G401 (cell line): Measurements from ENCODE around the gene MEST. TPM values are rescaled to one million over a fixed set of nuclear protein-coding genes. Genes with fewer than 3 reads are reported as not detected.

Experiments
- DNase-seq: peaks from one replicate; pipeline ENCODE4 v3.0.0-alpha.2; 2015; ENCODE audit warnings: low spot score
- in situ Hi-C: cut with HindIII; loops from 2 replicates; pipeline ENCODE4 v1.10.0; 2016; ENCODE audit warnings: low sequenced_read_pairs, mixed read lengths
- total RNA-seq: library from RNA; depleted of rRNA; stranded (reverse); fragments of >200 nt; shearing (Covaris generic); gene quantifications from 2 replicates; pipeline ENCODE4 v1.2.3, GENCODE V29; 2014

MEST gene
- total RNA-seq, 1 experiment from 2014 or later, result 0.34 TPM

GRCh38 chr7:130479716-130480400, 12.0 kb upstream of the MEST start:
- in situ Hi-C loops, result no loop called here
- no peak for DNase-seq

- in situ Hi-C loops, result no loop called here
- DNase-seq, result no peak
Observed at GRCh38 chr7:130481898-130482297, 10.0 kb upstream of the MEST start.

- in situ Hi-C loops, result no loop called here
- DNase-seq, result no peak
Observed at GRCh38 chr7:130483031-130483430, 8.9 kb upstream of the MEST start.

- DNase-seq, result no peak
- in situ Hi-C loops, result no loop called here
Observed at GRCh38 chr7:130485734-130486113, 6.2 kb upstream of the MEST start.

- in situ Hi-C loops, result no loop called here
- peak; percentile 73 for DNase-seq
Observed at GRCh38 chr7:130486114-130486953, 5.6 kb upstream of the MEST start.

- in situ Hi-C loops, result no loop called here
- DNase-seq, result peak; percentile 24
Observed at GRCh38 chr7:130486954-130487436, 4.9 kb upstream of the MEST start.

GRCh38 chr7:130488392-130489139, 3.3 kb upstream of the MEST start:
- DNase-seq, result peak; percentile 8
- in situ Hi-C loops, result no loop called here

- DNase-seq, result peak; percentile 4
Observed at GRCh38 chr7:130489140-130489983, 2.5 kb upstream of the MEST start.

GRCh38 chr7:130490311-130490791, 1.5 kb upstream of the MEST start:
- in situ Hi-C loops, result no loop called here
- peak; percentile 10 for DNase-seq

More at GRCh38 chr7:130489140-130489983, 2.5 kb upstream of the MEST start:
- in situ Hi-C loops, result no loop called here

GRCh38 chr7:130490888-130491804, 739 bp upstream of the MEST start:
- DNase-seq, result peak; percentile 52

GRCh38 chr7:130492523-130493274, 814 bp downstream of the MEST start:
- in situ Hi-C loops, result no loop called here
- DNase-seq, result peak; percentile 36

More at GRCh38 chr7:130490888-130491804, 739 bp upstream of the MEST start:
- in situ Hi-C loops, result no loop called here

- in situ Hi-C loops, result no loop called here
- peak; percentile 12 for DNase-seq
Observed at GRCh38 chr7:130493275-130493873, 1.5 kb downstream of the MEST start.

GRCh38 chr7:130494431-130494858, 2.6 kb downstream of the MEST start:
- peak; percentile 10 for DNase-seq
- in situ Hi-C loops, result no loop called here

GRCh38 chr7:130500463-130500862, 8.6 kb downstream of the MEST start:
- no peak for DNase-seq
- in situ Hi-C loops, result no loop called here

- in situ Hi-C loops, result no loop called here
- no peak for DNase-seq
Observed at GRCh38 chr7:130500910-130501309, 9.0 kb downstream of the MEST start.

- DNase-seq, result no peak
- in situ Hi-C loops, result no loop called here
Observed at GRCh38 chr7:130505753-130506152, 13.9 kb downstream of the MEST start.

GRCh38 chr7:130506358-130506757, 14.5 kb downstream of the MEST start:
- in situ Hi-C loops, result no loop called here

More at GRCh38 chr7:130506358-130506757, 14.5 kb downstream of the MEST start:
- no peak for DNase-seq
